Type B pancreatic cell (in vitro differentiated cells): ENCODE measurements around the gene AUP1. TPM values are rescaled to one million over a fixed set of nuclear protein-coding genes. Genes with fewer than 3 reads are reported as not detected.

ENCODE experiments used
- DNase-seq: peaks from one replicate; pipeline ENCODE4 v3.0.0; 2021; ENCODE audit warnings: mixed read lengths; ENCODE audit not compliant: unreplicated experiment; ENCODE audit errors: extremely low spot score
- H3K27ac Mint-ChIP-seq: 2 replicates; pipeline ENCODE4 v1.8.0; 2021; ENCODE audit warnings: mild to moderate bottlenecking, mixed read lengths
- H3K27me3 Mint-ChIP-seq: 2 replicates; pipeline ENCODE4 v1.8.0; 2021; ENCODE audit warnings: mixed read lengths
- H3K36me3 Mint-ChIP-seq: 2 replicates; pipeline ENCODE4 v1.8.0; 2021; ENCODE audit warnings: mixed read lengths
- H3K4me1 Mint-ChIP-seq: one replicate; pipeline ENCODE4 v1.8.0; 2021; ENCODE audit warnings: mixed read lengths; ENCODE audit not compliant: unreplicated experiment
- H3K4me3 Mint-ChIP-seq: 2 replicates; pipeline ENCODE4 v1.8.0; 2021; ENCODE audit warnings: mild to moderate bottlenecking, mixed read lengths
- H3K9me3 Mint-ChIP-seq: 2 replicates; pipeline ENCODE4 v1.8.0; 2021; ENCODE audit warnings: mixed read lengths
- CTCF ChIP-seq: fragments of 200-600 bp; sonication (generic); conservative IDR thresholded peaks from 2 replicates; pipeline ENCODE4 v1.5.0; 2021; ENCODE audit warnings: antibody characterized with exemption, mild to moderate bottlenecking
- total RNA-seq: library from RNA; stranded (reverse); gene quantifications from 2 replicates; pipeline ENCODE4 v1.2.1, GENCODE V29; 2021; ENCODE audit warnings: low replicate concordance

Gene AUP1
- total RNA-seq, 1 donor from 2014 or later, result 122 TPM

- peak overlapping the region; percentile 88 for H3K27ac Mint-ChIP-seq
- no peak for DNase-seq
- peaks cover 8% of the 10 kb centered on the region for H3K4me1 Mint-ChIP-seq
- H3K4me3 Mint-ChIP-seq, result peak overlapping the region; percentile 91
- H3K9me3 Mint-ChIP-seq, result no peaks in the 10 kb centered on the region
- TF ChIP-seq CTCF, result no peak
- H3K27me3 Mint-ChIP-seq, result peaks cover 65% of the 10 kb centered on the region
- no peaks in the 10 kb centered on the region for H3K36me3 Mint-ChIP-seq
Measured at GRCh38 chr2:74555610-74556103, 26.2 kb upstream of the AUP1 start.

GRCh38 chr2:74554820-74555531 is 25.5 kb upstream of the AUP1 start:
- H3K4me1 Mint-ChIP-seq, result peaks cover 8% of the 10 kb centered on the region
- no peak for DNase-seq
- no peaks in the 10 kb centered on the region for H3K36me3 Mint-ChIP-seq

DNA sequence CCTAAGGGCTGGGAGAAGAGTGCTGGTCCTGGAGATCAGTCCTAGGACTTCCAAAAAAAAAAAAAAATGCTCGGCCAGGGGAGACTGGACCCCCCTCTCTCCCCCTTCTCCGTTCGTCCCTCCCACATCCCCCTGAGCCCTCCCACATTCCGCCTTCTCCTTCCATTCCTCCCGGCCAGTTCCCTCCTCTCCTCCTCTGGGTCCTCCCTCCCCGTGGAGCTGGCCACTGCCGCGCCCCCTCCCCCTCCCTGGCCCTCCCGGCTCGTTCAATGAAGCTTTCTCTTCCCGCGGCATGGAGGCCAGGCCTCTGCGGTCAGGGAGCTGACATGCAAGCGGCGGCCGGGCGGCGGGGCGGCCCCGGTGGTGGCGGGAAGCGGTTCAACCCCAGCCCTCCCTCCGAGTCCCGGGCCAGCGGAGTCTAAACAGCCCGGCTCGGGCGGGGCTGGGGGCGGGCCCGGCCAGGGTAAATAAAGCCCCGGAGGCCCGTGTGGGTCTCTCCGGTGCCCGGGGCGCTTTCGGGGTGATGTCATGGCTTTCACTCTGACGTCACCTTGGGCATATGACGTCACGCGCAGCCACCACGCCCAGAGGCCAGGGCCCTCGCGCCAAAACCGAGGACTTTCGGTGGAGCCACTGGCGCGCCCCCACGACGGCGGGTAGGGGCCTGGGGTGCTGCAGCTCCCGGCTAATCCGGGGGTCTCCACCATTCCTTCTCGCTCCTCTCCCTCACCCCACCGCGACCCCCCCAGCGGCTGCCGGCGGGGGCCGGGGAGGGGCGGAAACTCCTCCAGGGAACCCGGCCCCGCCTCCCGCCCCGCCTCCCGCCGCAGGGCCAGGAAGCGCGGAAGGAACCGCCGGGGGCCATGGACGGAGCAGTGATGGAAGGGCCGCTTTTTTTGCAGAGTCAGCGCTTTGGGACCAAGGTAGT is 24.6 kb upstream of the AUP1 start, which contains the start of the genes DOK1 and LOXL3:
Gene DOK1, plus strand, starts transcription at position 829 of the 928 bp plus-strand sequence. Its CDS starts 35 bp downstream, at position 864.
Gene LOXL3, minus strand, starts transcription at position 51 of the 928 bp plus-strand sequence. CDS start 1,308 bp downstream, outside the sequence.
- peak; percentile 86 for DNase-seq
- H3K36me3 Mint-ChIP-seq, result no peaks in the 10 kb centered on the region
- peaks cover 53% of the 10 kb centered on the region for H3K27me3 Mint-ChIP-seq
- H3K27ac Mint-ChIP-seq, result peak within 1 kb of the TSS; percentile 88
- H3K4me3 Mint-ChIP-seq, result peak within 1 kb of the TSS; percentile 95
- peaks cover 11% of the 10 kb centered on the region for H3K4me1 Mint-ChIP-seq
- no peak for TF ChIP-seq CTCF
- H3K9me3 Mint-ChIP-seq, result no peaks in the 10 kb centered on the region

More at GRCh38 chr2:74554820-74555531, 25.5 kb upstream of the AUP1 start:
- Mint-ChIP-seq H3K4me3 (peak overlapping the region; percentile 91), H3K27me3 (peaks cover 58% of the 10 kb centered on the region), H3K27ac (peak overlapping the region; percentile 88), H3K9me3 (no peaks in the 10 kb centered on the region)
- TF ChIP-seq CTCF, result peak; percentile 32

- Mint-ChIP-seq H3K4me3 (peak overlapping the region; percentile 95), H3K9me3 (no peaks in the 10 kb centered on the region), H3K36me3 (no peaks in the 10 kb centered on the region), H3K27ac (peak overlapping the region; percentile 88), H3K27me3 (peaks cover 47% of the 10 kb centered on the region), H3K4me1 (peaks cover 16% of the 10 kb centered on the region)
- no peak for TF ChIP-seq CTCF
- DNase-seq, result no peak
Measured at GRCh38 chr2:74552914-74553811, 23.7 kb upstream of the AUP1 start.
